ENCODE results near the gene TM9SF2.

DNA sequence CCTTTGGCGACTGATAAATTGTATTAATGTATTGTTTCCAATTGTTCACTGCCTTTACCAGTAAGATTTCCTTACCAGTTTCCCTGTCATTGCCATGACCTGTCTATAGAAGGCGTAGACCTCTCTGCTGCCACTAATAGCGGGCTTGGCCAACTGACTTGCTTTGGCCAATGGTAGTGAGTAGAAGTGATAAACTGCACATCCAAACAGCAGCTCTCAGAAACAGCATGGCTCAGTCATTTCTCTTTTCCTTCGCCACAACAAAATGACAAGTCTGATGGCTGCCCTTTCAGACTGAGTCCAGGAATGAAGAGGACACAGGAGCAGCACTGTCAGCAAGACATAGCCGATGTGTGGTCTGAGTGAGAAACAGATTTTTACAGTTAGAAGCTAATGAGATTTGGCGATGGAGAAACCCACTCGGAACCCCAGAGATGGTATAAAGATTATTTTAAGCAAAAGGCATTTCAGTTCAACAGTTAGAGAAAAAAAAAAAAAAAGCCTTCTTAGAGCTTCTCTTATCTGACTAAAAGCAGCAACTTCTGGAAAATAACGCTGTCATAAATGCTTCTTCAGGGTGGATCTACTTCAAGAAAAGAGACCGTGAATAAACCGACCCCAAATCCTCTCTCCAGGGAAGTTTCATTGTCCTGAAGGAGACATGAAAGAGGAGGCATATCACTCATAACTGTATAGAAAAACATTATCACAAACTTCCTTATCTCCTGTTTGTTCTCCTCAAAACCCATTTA, 42.0 kb upstream of the TM9SF2 start:
- TF ChIP-seq, protein P1, sequence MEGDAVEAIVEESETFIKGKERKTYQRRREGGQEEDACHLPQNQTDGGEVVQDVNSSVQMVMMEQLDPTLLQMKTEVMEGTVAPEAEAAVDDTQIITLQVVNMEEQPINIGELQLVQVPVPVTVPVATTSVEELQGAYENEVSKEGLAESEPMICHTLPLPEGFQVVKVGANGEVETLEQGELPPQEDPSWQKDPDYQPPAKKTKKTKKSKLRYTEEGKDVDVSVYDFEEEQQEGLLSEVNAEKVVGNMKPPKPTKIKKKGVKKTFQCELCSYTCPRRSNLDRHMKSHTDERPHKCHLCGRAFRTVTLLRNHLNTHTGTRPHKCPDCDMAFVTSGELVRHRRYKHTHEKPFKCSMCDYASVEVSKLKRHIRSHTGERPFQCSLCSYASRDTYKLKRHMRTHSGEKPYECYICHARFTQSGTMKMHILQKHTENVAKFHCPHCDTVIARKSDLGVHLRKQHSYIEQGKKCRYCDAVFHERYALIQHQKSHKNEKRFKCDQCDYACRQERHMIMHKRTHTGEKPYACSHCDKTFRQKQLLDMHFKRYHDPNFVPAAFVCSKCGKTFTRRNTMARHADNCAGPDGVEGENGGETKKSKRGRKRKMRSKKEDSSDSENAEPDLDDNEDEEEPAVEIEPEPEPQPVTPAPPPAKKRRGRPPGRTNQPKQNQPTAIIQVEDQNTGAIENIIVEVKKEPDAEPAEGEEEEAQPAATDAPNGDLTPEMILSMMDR (conservative IDR thresholded peaks at IDR 0.05; ENCODE audit: low read depth, low read length), result no peak
- TF ChIP-seq SMC3 (IDR thresholded peaks at IDR 0.05; ENCODE audit: low read depth, low read length), result no peak
- no peak for TF ChIP-seq RFX5 (IDR thresholded peaks at IDR 0.05; ENCODE audit: low read depth, low read length)
- TF ChIP-seq CEBPB (IDR thresholded peaks at IDR 0.05; ENCODE audit: low read depth, low read length), result no peak
- no peak for TF ChIP-seq POLR2A (IDR thresholded peaks at IDR 0.05; ENCODE audit: low read depth, low read length)
- TF ChIP-seq, protein P2, sequence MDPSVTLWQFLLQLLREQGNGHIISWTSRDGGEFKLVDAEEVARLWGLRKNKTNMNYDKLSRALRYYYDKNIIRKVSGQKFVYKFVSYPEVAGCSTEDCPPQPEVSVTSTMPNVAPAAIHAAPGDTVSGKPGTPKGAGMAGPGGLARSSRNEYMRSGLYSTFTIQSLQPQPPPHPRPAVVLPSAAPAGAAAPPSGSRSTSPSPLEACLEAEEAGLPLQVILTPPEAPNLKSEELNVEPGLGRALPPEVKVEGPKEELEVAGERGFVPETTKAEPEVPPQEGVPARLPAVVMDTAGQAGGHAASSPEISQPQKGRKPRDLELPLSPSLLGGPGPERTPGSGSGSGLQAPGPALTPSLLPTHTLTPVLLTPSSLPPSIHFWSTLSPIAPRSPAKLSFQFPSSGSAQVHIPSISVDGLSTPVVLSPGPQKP (IDR thresholded peaks at IDR 0.05; ENCODE audit: borderline replicate concordance, low read depth, low read length), result no peak
- TF ChIP-seq, protein P3, sequence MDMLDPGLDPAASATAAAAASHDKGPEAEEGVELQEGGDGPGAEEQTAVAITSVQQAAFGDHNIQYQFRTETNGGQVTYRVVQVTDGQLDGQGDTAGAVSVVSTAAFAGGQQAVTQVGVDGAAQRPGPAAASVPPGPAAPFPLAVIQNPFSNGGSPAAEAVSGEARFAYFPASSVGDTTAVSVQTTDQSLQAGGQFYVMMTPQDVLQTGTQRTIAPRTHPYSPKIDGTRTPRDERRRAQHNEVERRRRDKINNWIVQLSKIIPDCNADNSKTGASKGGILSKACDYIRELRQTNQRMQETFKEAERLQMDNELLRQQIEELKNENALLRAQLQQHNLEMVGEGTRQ (IDR thresholded peaks at IDR 0.05; ENCODE audit: low read depth, low read length), result no peak
- no peak for TF ChIP-seq CHD1 (IDR thresholded peaks at IDR 0.05; ENCODE audit: low read depth, low read length)
